Keratinocyte (primary cell): ENCODE measurements around the gene HSD17B1.

Source experiments
- CTCF ChIP-seq, 3 experiments: IDR thresholded peaks in 1 of 3; conservative IDR thresholded peaks in 1 of 3; optimal IDR thresholded peaks in 1 of 3; 2 replicates in 2 of 3; 3 replicates in 1 of 3; pipeline versions ENCODE3 to v1.5.1; 2011; ENCODE audit warnings: low read length in 3 of 3, mild to moderate bottlenecking in 3 of 3, moderate library complexity in 2 of 3, control low read depth in 1 of 3, inconsistent platforms in 1 of 3; ENCODE audit not compliant: insufficient read depth in 2 of 3; ENCODE audit errors: extremely low read depth in 1 of 3
- EZH2 ChIP-seq: IDR thresholded peaks from one replicate; pipeline ENCODE4 v1.6.1; 2012; ENCODE audit warnings: inconsistent platforms, mild to moderate bottlenecking, low read length, moderate library complexity

DNA sequence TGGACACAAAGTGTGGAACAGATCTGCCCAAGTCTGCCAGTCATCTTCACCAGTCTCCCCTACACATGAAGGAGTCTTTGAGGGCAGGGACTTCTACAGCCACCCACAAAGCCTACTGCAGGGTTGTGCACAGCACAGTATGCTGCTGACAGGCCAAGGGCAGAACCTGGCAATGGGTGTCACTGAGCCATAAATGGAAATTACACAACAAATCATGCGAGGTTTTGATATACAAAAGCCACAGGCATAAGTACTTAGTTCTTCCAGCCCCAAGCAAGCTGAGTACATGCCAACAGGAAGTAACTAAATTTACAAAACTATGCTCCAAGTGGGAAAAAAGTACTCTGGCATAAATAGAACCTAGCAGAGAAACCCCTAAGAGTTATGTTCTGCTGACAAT, 32.6 kb downstream of the HSD17B1 start:
- TF ChIP-seq CTCF (optimal IDR thresholded peaks at IDR 0.05 in 1 of 3, IDR thresholded peaks at IDR 0.05 in 1 of 3, conservative IDR thresholded peaks at IDR 0.05 in 1 of 3; ENCODE audit: extremely low read depth in 1 of 3, insufficient read depth in 2 of 3, low read length in 3 of 3) (no peak), EZH2 (no peak)
